NCI-H1436 (cell line): ENCODE measurements around the gene MTHFSD.

ENCODE experiments used
- DNase-seq: peaks from one replicate; lab custom pipeline; 2025; lab: John Stamatoyannopoulos, UW

Gene MTHFSD

DNA sequence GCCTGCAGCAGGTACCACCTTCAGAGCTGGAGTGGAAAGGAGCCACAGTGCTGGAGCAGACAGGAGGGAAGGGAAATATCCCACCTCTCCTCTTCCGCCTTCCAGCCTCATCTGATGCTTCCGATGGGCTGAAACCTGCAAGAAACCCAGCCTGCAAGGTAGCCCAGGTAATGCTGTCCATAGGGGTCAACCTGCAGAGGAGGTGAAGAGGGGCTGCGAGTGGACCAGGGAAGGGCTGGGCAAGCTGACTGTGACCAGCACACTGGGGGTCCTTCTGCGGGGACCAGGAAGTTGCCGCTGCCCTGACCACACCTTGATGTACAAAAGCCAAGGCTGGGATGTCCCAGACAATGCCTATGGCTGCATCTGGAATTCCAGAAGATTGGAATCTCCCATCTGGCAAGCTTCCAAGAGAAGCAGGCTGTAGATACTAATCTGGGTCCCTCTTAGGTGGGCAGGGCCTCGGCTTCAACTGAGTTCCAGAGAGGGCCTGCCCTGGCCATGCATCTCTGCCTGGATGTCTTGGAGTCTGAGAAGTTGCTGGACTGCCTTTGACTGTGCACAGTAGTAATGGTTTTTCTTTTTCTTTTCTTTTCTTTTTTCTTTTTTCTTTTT is 29.1 kb upstream of the MTHFSD start:
- no peak for DNase-seq

DNA sequence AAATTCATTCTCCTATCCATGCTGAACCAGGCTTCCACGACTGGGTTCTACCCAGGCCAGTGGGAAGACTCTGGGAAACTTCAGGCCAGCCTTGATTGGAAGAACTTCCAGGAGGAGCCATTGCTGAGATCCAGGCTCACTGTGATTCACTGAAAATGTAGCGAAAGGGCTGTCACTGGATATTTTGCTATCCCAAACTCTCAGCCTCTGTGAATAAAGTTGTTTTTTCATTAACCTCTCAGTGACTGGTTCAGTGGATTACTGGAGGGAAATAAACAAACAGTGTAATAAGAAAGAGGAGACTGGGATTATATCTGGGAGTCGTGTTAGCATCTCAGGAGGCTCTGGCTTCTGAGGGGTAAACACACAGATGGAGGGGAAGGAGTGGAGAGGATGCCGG is 26.4 kb upstream of the MTHFSD start:
- no peak for DNase-seq

DNA sequence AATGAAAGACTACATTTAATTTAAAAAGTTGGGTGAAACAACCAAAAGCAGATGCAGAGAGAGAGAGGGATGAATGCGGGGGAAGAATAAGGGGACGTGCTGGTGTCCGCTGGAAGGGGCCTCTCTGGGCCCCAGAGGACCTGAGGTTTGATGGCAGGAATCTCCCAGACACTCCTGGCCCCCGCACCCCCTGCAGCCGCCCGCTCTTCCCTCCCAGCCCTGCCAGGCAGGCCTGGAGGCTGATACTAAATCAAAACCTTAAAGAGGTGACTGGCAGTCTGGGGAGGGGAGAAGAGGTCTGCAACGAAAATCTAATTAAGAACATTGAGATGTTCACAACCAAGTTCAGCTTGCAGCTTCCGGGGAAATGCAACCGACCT is 25.7 kb upstream of the MTHFSD start:
- DNase-seq, result no peak

DNA sequence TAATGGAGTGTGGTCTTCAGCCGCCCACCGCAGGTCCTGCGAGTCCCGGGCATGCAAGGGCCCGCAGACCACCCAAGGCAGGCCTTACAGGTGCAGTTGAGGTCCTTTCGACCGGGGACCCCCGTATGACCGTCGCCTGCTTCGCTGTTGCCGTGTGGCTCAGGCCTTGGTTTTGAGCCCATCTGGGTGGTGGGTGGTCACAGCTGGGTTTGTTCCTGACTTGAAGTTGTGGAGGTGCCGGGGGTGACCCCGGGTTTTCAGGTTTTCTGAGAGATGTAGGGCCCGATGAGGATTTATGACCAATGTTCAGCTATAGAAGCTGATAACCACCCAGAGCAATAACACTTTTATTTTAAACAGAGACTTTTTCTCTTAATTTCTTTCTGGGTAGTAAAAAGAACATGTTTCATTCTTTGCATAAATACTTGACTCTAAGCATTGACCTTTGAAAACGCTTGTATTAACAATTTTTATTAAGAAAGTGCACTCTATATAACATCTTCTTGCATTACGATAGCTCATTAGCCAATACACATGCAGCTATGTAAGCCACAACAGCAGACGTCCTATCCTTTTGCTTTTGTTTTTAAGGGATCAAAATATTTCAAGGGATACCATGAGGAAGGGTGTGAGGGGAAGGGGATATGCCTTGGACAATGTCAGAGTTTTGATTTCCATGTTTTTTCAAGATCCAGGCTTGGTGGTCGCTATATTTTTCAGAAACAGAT is 25.2 kb upstream of the MTHFSD start:
- DNase-seq, result no peak

DNA sequence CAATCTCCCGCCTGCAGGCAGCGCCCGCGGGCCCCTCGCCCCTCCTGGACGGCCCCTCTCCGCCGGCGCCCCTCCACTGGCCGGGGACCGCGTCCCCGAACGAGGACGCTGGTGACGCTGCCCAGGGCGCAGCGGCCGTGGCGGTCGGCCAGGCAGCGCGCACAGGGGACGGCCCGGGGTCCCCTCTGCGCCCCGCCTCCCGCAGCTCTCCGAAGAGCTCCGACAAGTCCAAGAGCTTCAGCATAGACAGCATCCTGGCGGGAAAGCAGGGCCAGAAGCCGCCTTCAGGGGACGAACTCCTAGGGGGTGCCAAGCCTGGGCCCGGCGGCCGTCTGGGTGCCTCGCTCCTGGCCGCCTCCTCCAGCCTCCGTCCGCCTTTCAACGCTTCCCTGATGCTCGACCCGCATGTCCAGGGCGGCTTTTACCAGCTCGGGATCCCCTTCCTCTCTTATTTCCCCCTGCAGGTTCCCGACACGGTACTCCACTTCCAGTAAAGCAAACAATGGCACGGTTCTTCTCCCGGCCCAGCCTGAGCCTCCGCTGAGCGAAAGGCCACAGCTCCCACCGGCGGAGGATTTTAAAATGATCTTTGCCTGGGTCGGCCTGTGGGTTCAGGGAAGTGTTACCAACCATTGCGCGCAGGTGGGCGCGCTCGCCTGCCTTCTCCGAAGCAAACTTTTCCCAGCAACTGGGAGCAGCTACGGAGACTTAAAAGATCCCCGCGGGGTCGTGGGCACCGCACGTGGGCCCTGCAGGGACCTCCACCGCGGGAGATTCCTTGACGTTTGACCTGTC is 24.4 kb upstream of the MTHFSD start:
- DNase-seq, result no peak

GRCh38 chr16:86578611-86579267 is 23.7 kb upstream of the MTHFSD start:
- DNase-seq, result no peak

- DNase-seq, result no peak
These were observed 23.1 kb upstream of the MTHFSD start, which contains the start of gene FOXL1 for GRCh38 chr16:86578061-86578599. TSS of gene FOXL1 (plus strand) at chr16:86578549. CDS start at chr16:86578724, 175 bp downstream.

GRCh38 chr16:86577314-86577971 is 22.4 kb upstream of the MTHFSD start:
- DNase-seq, result no peak

GRCh38 chr16:86576591-86577313 is 21.7 kb upstream of the MTHFSD start:
- no peak for DNase-seq

DNA sequence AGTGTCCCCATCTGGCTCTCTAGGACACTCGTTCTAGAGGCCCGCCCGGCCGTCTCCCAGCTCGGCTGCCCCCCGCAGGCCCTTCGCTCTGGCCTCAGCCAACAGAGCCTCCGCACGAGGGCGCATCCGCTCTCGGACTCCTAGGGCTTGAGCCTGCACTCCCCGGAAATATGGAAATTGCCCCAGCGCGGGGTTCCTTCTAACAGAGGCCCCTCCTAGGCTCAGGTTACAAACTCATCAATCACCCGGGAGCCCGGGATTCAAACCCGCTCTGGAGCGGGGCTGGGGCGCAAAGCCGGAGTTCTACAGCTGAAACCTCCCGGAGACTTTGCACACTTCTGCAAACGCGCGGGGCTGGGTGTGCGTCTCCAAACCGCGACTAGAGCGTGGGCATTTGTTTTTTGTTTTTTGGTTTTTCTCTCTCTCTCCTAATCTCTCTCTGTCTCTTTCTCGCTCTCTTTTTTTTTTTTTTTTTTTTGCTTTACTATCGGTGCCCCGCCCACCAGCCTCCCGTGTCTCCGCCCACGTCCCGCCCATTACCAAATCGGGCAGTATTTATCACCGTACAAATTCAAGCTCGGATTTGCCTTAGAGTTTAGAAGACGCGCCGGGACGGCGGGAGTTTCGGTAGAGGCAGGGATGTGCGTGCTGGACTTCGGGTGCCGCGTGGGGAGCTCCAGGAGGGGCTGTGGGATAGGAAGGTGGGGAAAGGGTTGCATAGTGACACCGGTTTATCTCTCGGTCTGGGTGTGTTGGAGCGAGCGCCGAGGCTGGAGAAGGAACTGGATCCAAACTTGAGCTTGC is 20.9 kb upstream of the MTHFSD start:
- no peak for DNase-seq

- no peak for DNase-seq
These were observed 20.2 kb upstream of the MTHFSD start for GRCh38 chr16:86575095-86575685.

- no peak for DNase-seq
These were observed 19.6 kb upstream of the MTHFSD start for GRCh38 chr16:86574646-86575045.

DNA sequence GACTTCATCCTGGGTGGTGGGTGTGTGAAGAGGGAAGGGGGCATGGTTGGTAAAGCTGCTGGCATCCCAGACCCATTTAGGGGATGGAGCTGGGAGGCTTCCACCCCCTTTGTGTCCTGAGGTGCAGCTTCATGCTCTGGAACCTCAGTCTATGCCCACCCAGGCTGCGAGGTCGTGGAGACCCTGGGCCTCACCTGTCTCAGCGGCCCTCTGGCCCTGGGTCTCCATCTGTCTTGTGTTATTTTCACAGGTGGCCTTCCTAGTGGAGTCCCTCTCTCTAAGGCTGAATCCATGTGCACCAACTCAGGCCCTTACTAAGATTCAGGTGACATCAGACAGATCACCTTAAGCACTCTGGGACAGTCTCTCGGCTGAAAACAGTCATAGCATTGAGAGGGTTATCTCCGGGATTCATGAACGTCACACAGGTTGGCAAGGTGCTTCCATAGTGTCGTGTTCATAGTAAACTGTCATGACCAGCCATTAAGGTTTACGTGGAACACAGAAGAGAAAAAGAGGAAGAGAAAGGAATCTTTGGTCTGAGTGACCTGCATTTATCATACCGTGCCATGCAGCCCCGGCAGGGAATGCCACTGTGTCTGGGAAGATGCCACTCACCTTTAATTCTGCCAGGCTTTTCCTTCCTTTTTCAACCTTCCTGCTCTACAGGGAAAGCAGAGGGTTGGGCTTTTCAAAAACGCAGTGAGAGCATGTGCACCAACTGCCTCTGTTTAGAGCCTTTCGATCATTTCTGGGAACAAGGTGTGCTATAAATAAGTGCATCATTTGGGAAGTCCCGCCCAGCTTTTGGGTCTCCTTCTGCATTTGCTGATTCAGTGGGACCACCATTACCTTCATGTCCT is 18.8 kb upstream of the MTHFSD start:
- no peak for DNase-seq

DNA sequence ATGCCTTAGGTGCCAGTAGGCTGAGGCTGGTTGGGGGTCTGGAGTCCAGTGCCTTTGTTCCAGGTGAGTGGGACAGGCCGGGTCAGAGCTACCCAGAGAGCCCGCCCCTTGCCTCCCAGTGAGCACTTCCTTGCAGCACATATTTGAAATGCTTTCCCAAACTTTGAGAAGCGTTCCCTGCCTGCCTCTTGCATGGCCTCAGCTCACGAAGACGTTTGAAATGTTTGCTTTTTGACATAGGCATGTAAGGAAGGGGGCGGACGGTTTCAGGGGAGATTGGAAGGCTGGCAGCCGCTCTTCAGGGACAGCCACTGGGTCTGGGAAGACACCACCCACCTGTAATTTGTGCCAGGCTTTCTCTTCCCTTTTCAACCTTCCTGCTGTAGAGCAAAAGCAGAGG is 18.2 kb upstream of the MTHFSD start:
- no peak for DNase-seq

- no peak for DNase-seq
These were observed 17.6 kb upstream of the MTHFSD start for GRCh38 chr16:86572606-86573005.

GRCh38 chr16:86572041-86572521 is 17.0 kb upstream of the MTHFSD start:
- no peak for DNase-seq

GRCh38 chr16:86571530-86571915 is 16.5 kb upstream of the MTHFSD start:
- DNase-seq, result no peak
